IPS-18c (cell line): ENCODE data around the gene ERBB2.
A peak's percentile ranks its signal among the peaks of the same experiment; 100 is the strongest.
"Not testable (repeated sequence)": the region's sequence is repeated elsewhere in the genome, so short reads cannot be mapped to it uniquely, and the experiment has no call there.

Source experiments
- H3K4me3 ChIP-seq: 2 replicates; pipeline ENCODE4 v1.7.0; 2013; ENCODE audit warnings: low read depth, mild to moderate bottlenecking, low read length, moderate library complexity; ENCODE audit not compliant: insufficient read depth
- H3K9me3 ChIP-seq: one replicate; pipeline ENCODE4 v1.6.1; 2013; ENCODE audit warnings: mild to moderate bottlenecking, low read length, moderate library complexity; ENCODE audit not compliant: control insufficient read depth, insufficient read depth

ERBB2 gene

GRCh38 chr17:39694593-39694992 lies 5.3 kb upstream of the ERBB2 start:
- no peaks in the 10 kb centered on the region for H3K9me3 ChIP-seq
- H3K4me3 ChIP-seq = no peak overlapping the region

GRCh38 chr17:39695089-39695474 lies 4.8 kb upstream of the ERBB2 start:
- Histone ChIP-seq H3K4me3 (no peak overlapping the region), H3K9me3 (no peaks in the 10 kb centered on the region)

GRCh38 chr17:39696731-39697130 lies 3.1 kb upstream of the ERBB2 start:
- Histone ChIP-seq H3K9me3 (no peaks in the 10 kb centered on the region), H3K4me3 (no peak overlapping the region)

GRCh38 chr17:39697961-39698360 lies 1.9 kb upstream of the ERBB2 start:
- Histone ChIP-seq H3K4me3 (no peak overlapping the region), H3K9me3 (no peaks in the 10 kb centered on the region)

GRCh38 chr17:39699157-39699817 lies 577 bp upstream of the ERBB2 start:
- not testable (repeated sequence) for H3K9me3 ChIP-seq
- H3K4me3 ChIP-seq = peak overlapping the region; percentile 86

- H3K9me3 ChIP-seq = no peaks in the 10 kb centered on the region
- peak overlapping the region; percentile 86 for H3K4me3 ChIP-seq
Measured at GRCh38 chr17:39700148-39700987, 504 bp downstream of the ERBB2 start.

- Histone ChIP-seq H3K9me3 (no peaks in the 10 kb centered on the region), H3K4me3 (peak overlapping the region; percentile 86)
Measured at GRCh38 chr17:39701012-39701783, 1.3 kb downstream of the ERBB2 start.

- Histone ChIP-seq H3K9me3 (no peaks in the 10 kb centered on the region), H3K4me3 (peak overlapping the region; percentile 86)
Measured at GRCh38 chr17:39701784-39702422, 2.0 kb downstream of the ERBB2 start.

- Histone ChIP-seq H3K9me3 (no peaks in the 10 kb centered on the region), H3K4me3 (no peak overlapping the region)
Measured at GRCh38 chr17:39702901-39703893, 3.3 kb downstream of the ERBB2 start.

GRCh38 chr17:39703913-39704312 lies 4.0 kb downstream of the ERBB2 start:
- no peaks in the 10 kb centered on the region for H3K9me3 ChIP-seq
- no peak overlapping the region for H3K4me3 ChIP-seq

- H3K9me3 ChIP-seq = no peaks in the 10 kb centered on the region
- H3K4me3 ChIP-seq = no peak overlapping the region
Measured at GRCh38 chr17:39704821-39705551, 5.1 kb downstream of the ERBB2 start.

GRCh38 chr17:39705786-39706348 lies 6.0 kb downstream of the ERBB2 start:
- Histone ChIP-seq H3K9me3 (no peaks in the 10 kb centered on the region), H3K4me3 (no peak overlapping the region)

GRCh38 chr17:39706383-39706782 lies 6.5 kb downstream of the ERBB2 start:
- Histone ChIP-seq H3K9me3 (no peaks in the 10 kb centered on the region), H3K4me3 (no peak overlapping the region)

- H3K9me3 ChIP-seq = no peaks in the 10 kb centered on the region
- no peak overlapping the region for H3K4me3 ChIP-seq
Measured at GRCh38 chr17:39706921-39707337, 7.1 kb downstream of the ERBB2 start.

- Histone ChIP-seq H3K4me3 (no peak overlapping the region), H3K9me3 (no peaks in the 10 kb centered on the region)
Measured at GRCh38 chr17:39709319-39709997, 9.6 kb downstream of the ERBB2 start.
